PFSK-1 (cell line): Measurements from ENCODE around the gene CISTR.

Experiments
- FOXP2 ChIP-seq: optimal IDR thresholded peaks from 2 replicates; pipeline ENCODE3; 2011; ENCODE audit warnings: borderline replicate concordance, control low read depth, inconsistent platforms; ENCODE audit not compliant: insufficient read depth; ENCODE audit errors: extremely low read length, extremely low read depth
- POLR2AphosphoS5 ChIP-seq: IDR thresholded peaks from 2 replicates; pipeline ENCODE4 v1.6.1; 2012; ENCODE audit warnings: low read depth, mild to moderate bottlenecking, control low read depth, low read length, moderate library complexity
- REST ChIP-seq, 2 experiments: IDR thresholded peaks; 2 replicates each; pipeline versions ENCODE4 v1.6.1 to v1.8.0; 2011 to 2012; ENCODE audit warnings: low read depth in 2 of 2, low read length in 2 of 2, control low read depth in 1 of 2, inconsistent platforms in 1 of 2, mild to moderate bottlenecking in 1 of 2, moderate library complexity in 1 of 2; ENCODE audit not compliant: insufficient read depth in 1 of 2
- SIN3A ChIP-seq: IDR thresholded peaks from 2 replicates; pipeline ENCODE4 v1.6.1; 2012; ENCODE audit warnings: mild to moderate bottlenecking, low read length, moderate library complexity, borderline replicate concordance; ENCODE audit not compliant: insufficient read depth
- TAF1 ChIP-seq: IDR thresholded peaks from 2 replicates; pipeline ENCODE4 v1.6.1; 2012; ENCODE audit warnings: low read length, control low read depth, borderline replicate concordance; ENCODE audit not compliant: insufficient read depth

DNA sequence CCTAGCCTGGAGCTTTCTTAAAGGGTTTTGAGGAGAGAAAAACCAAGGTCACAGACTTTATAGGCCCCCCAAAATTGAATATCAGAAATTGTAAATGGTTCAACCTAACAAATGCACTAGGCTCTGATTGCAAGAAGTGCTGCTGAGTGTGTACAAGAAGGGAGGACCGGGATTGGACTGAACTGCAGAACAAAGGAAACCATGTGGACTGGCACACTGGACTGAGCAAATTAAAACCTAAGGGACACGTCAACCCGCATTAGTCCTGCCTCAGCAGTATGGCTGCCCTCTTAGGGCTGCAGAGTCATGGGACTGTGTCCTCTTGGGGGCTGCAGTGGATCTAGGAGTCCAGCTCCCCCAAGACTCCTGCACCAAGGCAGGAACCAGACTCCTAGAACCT, 842 bp upstream of the CISTR start:
- no peak for TF ChIP-seq POLR2AphosphoS5
- TF ChIP-seq FOXP2: no peak
- TF ChIP-seq TAF1: no peak
- TF ChIP-seq SIN3A: no peak
- TF ChIP-seq REST (IDR thresholded peaks at IDR 0.05; ENCODE audit: insufficient read depth in 1 of 2, low read depth in 2 of 2, low read length in 2 of 2): no peak
